ENCODE measurements around the gene ARPC1B. TPM values are rescaled to one million over a fixed set of nuclear protein-coding genes. Genes with fewer than 3 reads are reported as not detected.

ARPC1B gene
- total and polyA plus RNA-seq, 9 of the 15 experiments (the other 6 are each of a cell fraction or from before 2014, with no cell fraction given) = 6.7 to 357 (median 211) TPM

DNA sequence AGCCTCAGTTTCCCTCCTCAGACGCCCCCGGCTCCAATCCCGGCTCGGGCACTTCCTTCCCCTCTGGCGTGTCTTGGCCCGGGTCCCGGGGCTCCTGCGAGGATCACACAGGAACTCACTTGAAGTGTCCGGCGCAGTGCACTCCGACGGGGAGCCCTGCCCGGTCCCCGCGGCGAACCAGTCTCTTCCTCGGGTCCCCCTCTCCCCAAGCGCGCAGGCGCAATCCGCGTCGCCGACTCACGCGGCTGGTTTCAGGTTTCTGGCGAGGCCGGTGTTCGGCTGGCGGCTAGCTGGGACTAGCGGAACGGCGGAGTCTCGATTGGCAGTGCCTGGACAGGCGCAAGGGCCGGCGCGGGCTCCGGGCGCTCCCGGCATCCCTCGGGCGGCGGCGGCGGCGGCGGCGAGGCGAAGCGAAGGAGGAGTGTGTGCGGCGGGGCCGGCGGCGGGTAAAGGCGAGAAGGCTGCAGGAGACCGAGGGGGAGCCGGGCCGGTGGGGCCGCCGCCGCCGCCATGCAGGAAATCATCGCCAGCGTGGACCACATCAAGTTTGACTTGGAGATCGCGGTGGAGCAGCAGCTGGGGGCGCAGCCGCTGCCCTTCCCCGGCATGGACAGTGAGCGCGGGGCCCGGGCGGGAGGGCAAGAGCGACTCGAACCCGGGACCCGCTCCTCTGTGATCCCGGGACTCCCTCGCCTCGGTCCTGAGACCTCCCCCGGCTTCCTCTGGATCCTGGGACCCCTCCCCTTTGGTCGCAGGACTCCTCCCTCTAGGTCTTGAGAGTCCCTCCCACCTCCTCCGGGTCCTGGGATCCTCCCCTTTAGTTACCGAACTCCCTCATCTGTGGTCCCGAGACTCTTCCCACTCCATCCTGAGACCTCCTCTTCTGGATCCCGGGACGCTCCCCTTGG lies 64.3 kb downstream of the ARPC1B start, which contains the start of the genes CPSF4 and PTCD1 (continued):
- TF ChIP-seq ESRRB (CRISPR knock-in tag; IDR thresholded peaks at IDR 0.05; ENCODE audit: borderline replicate concordance) = no peak
- no peak for TF ChIP-seq GATAD2A (IDR thresholded peaks at IDR 0.05)
- TF ChIP-seq, protein P1, sequence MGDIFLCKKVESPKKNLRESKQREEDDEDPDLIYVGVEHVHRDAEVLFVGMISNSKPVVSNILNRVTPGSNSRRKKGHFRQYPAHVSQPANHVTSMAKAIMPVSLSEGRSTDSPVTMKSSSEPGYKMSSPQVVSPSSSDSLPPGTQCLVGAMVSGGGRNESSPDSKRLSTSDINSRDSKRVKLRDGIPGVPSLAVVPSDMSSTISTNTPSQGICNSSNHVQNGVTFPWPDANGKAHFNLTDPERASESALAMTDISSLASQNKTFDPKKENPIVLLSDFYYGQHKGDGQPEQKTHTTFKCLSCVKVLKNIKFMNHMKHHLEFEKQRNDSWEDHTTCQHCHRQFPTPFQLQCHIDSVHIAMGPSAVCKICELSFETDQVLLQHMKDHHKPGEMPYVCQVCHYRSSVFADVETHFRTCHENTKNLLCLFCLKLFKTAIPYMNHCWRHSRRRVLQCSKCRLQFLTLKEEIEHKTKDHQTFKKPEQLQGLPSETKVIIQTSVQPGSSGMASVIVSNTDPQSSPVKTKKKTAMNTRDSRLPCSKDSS (IDR thresholded peaks at IDR 0.05; ENCODE audit: low read depth, partially characterized antibody) = no peak
- TF ChIP-seq, protein P2, sequence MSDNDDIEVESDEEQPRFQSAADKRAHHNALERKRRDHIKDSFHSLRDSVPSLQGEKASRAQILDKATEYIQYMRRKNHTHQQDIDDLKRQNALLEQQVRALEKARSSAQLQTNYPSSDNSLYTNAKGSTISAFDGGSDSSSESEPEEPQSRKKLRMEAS (CRISPR knock-in tag; IDR thresholded peaks at IDR 0.05) = peak; percentile 41; the same call in 1 of the 2 replicates
- TF ChIP-seq C11orf30 (IDR thresholded peaks at IDR 0.05; ENCODE audit: low read depth) = peak; percentile 83
- TF ChIP-seq, protein P3, sequence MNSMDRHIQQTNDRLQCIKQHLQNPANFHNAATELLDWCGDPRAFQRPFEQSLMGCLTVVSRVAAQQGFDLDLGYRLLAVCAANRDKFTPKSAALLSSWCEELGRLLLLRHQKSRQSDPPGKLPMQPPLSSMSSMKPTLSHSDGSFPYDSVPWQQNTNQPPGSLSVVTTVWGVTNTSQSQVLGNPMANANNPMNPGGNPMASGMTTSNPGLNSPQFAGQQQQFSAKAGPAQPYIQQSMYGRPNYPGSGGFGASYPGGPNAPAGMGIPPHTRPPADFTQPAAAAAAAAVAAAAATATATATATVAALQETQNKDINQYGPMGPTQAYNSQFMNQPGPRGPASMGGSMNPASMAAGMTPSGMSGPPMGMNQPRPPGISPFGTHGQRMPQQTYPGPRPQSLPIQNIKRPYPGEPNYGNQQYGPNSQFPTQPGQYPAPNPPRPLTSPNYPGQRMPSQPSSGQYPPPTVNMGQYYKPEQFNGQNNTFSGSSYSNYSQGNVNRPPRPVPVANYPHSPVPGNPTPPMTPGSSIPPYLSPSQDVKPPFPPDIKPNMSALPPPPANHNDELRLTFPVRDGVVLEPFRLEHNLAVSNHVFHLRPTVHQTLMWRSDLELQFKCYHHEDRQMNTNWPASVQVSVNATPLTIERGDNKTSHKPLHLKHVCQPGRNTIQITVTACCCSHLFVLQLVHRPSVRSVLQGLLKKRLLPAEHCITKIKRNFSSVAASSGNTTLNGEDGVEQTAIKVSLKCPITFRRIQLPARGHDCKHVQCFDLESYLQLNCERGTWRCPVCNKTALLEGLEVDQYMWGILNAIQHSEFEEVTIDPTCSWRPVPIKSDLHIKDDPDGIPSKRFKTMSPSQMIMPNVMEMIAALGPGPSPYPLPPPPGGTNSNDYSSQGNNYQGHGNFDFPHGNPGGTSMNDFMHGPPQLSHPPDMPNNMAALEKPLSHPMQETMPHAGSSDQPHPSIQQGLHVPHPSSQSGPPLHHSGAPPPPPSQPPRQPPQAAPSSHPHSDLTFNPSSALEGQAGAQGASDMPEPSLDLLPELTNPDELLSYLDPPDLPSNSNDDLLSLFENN (IDR thresholded peaks at IDR 0.05; ENCODE audit: low read depth in 2 of 2, low read length in 2 of 2) = peak; percentile 15 to 99; a peak in 2 of 4 replicates
- TF ChIP-seq DMBX1 (CRISPR knock-in tag; IDR thresholded peaks at IDR 0.05; ENCODE audit: borderline replicate concordance) = peak; percentile 69
- TF ChIP-seq POLR2A (conservative IDR thresholded peaks at IDR 0.05) = peak; percentile 90
- peak; percentile 91 for TF ChIP-seq CHD1 (IDR thresholded peaks at IDR 0.05; ENCODE audit: low read length)
- TF ChIP-seq, protein P4, sequence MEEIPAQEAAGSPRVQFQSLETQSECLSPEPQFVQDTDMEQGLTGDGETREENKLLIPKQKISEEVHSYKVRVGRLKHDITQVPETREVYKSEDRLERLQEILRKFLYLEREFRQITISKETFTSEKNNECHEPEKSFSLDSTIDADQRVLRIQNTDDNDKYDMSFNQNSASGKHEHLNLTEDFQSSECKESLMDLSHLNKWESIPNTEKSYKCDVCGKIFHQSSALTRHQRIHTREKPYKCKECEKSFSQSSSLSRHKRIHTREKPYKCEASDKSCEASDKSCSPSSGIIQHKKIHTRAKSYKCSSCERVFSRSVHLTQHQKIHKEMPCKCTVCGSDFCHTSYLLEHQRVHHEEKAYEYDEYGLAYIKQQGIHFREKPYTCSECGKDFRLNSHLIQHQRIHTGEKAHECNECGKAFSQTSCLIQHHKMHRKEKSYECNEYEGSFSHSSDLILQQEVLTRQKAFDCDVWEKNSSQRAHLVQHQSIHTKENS (CRISPR knock-in tag; IDR thresholded peaks at IDR 0.05) = no peak
- peak; percentile 73; the same call in 1 of the 2 replicates for TF ChIP-seq BCOR (IDR thresholded peaks at IDR 0.05)
- TF ChIP-seq ZNF583 (CRISPR knock-in tag; IDR thresholded peaks at IDR 0.05) = peak; percentile 49; the same call in 1 of the 2 replicates
- TF ChIP-seq ASH1L (IDR thresholded peaks at IDR 0.05; ENCODE audit: borderline replicate concordance, low read depth, partially characterized antibody) = no peak
- no peak for TF ChIP-seq ZNF561 (CRISPR knock-in tag; conservative IDR thresholded peaks at IDR 0.05)
- peak; percentile 57; the same call in 1 of the 2 replicates for TF ChIP-seq PML (IDR thresholded peaks at IDR 0.05; ENCODE audit: low read length)
- no peak for TF ChIP-seq XRCC4 (IDR thresholded peaks at IDR 0.05; ENCODE audit: extremely low read depth, insufficient read depth, insufficient read length)
- TF ChIP-seq, protein P5, sequence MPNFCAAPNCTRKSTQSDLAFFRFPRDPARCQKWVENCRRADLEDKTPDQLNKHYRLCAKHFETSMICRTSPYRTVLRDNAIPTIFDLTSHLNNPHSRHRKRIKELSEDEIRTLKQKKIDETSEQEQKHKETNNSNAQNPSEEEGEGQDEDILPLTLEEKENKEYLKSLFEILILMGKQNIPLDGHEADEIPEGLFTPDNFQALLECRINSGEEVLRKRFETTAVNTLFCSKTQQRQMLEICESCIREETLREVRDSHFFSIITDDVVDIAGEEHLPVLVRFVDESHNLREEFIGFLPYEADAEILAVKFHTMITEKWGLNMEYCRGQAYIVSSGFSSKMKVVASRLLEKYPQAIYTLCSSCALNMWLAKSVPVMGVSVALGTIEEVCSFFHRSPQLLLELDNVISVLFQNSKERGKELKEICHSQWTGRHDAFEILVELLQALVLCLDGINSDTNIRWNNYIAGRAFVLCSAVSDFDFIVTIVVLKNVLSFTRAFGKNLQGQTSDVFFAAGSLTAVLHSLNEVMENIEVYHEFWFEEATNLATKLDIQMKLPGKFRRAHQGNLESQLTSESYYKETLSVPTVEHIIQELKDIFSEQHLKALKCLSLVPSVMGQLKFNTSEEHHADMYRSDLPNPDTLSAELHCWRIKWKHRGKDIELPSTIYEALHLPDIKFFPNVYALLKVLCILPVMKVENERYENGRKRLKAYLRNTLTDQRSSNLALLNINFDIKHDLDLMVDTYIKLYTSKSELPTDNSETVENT (CRISPR knock-in tag; IDR thresholded peaks at IDR 0.05) = no peak

Data from K562 (cell line).